HepG2 (cell line): ENCODE data around the gene FOSB. TPM values are rescaled to one million over a fixed set of nuclear protein-coding genes. Genes with fewer than 3 reads are reported as not detected.
A peak's percentile ranks its signal among the peaks of the same experiment; 100 is the strongest.

Source experiments
- ATAC-seq: fragments of 200-7000 bp; cut with Tn5 transposase; 3 replicates; pipeline ENCODE4 v1.9.1; 2020; ENCODE audit warnings: mild to moderate bottlenecking, moderate library complexity
- BruUV-seq: library from RNA; stranded (reverse); fragments of 400-500 nt; replicated peaks from 2 replicates; lab custom pipeline; 2021; lab: Mats Ljungman, UMichigan
- CTCF ChIA-PET: fragments of 300-600 bp; formaldehyde crosslinking; extraction: SDS; loops from one replicate; lab custom pipeline; 2021; ENCODE audit warnings: low total read pairs, inconsistent platforms, low intra/inter-chr PET ratio; lab: Yijun Ruan, JAX
- POLR2A ChIA-PET: fragments of 350-600 bp; sonication (Branson Sonifier 250); formaldehyde crosslinking; loops from one replicate; lab custom pipeline; 2020; ENCODE audit warnings: antibody characterized with exemption, inconsistent platforms; lab: Yijun Ruan, JAX
- DNase-seq: peaks from one replicate; pipeline ENCODE4 v3.0.0-alpha.2; 2015; ENCODE audit warnings: low spot score
- FAIRE-seq: peaks from 3 replicates; lab custom pipeline; 2011; peaks lifted over from hg19 to GRCh38; lab: Jason Lieb, UNC
- H2AFZ ChIP-seq: one replicate; pipeline ENCODE4 v1.6.1; 2011; ENCODE audit warnings: low read length, inconsistent platforms
- H3K27ac ChIP-seq: fragments of 300-600 bp; 3 replicates; pipeline ENCODE4 v1.8.0; 2011; ENCODE audit warnings: mixed run types, mild to moderate bottlenecking, mixed read lengths, low read length, inconsistent platforms; ENCODE audit not compliant: insufficient read depth; ENCODE audit errors: extremely low read length
- H3K27me3 ChIP-seq, 2 experiments: fragments of 200-600 bp in 1 of 2; 2 replicates in 1 of 2; 3 replicates in 1 of 2; pipeline versions ENCODE4 v1.6.0 to v1.8.0; 2011; ENCODE audit warnings: low read length in 2 of 2, mild to moderate bottlenecking in 2 of 2, moderate library complexity in 2 of 2, inconsistent platforms in 1 of 2; ENCODE audit not compliant: insufficient read depth in 2 of 2, control insufficient read depth in 1 of 2
- H3K36me3 ChIP-seq, 2 experiments: fragments of 200-600 bp in 1 of 2; replicated peaks in 1 of 2; 2 replicates in 1 of 2; 3 replicates in 1 of 2; pipeline versions ENCODE4 v1.5.1 to v1.8.0; 2011; ENCODE audit warnings: low read length in 2 of 2, inconsistent platforms in 1 of 2; ENCODE audit not compliant: insufficient read depth in 2 of 2, control insufficient read depth in 1 of 2
- H3K4me1 ChIP-seq: 2 replicates; pipeline ENCODE4 v1.5.1; 2012; ENCODE audit warnings: low read length, inconsistent platforms; ENCODE audit not compliant: insufficient read depth
- H3K4me2 ChIP-seq: 2 replicates; pipeline ENCODE4 v1.6.0; 2011; ENCODE audit warnings: low read depth, low read length, inconsistent platforms
- H3K4me3 ChIP-seq, 3 experiments: fragments of 200-600 bp in 1 of 3; sonication (generic), shearing (Covaris generic) in 1 of 3; replicated peaks in 1 of 3; 2 replicates each; pipeline ENCODE4 v1.5.1; 2011 to 2016; ENCODE audit warnings: low read length in 3 of 3, inconsistent platforms in 2 of 3, low read depth in 2 of 3, mild to moderate bottlenecking in 2 of 3, control low read depth in 1 of 3, mixed read lengths in 1 of 3; ENCODE audit not compliant: insufficient read depth in 1 of 3
- H3K79me2 ChIP-seq: one replicate; pipeline ENCODE4 v1.6.1; 2011; ENCODE audit warnings: low read length, inconsistent platforms; ENCODE audit not compliant: insufficient read depth
- H3K9ac ChIP-seq: 2 replicates; pipeline ENCODE4 v1.6.0; 2011; ENCODE audit warnings: mild to moderate bottlenecking, low read depth, low read length, inconsistent platforms; ENCODE audit not compliant: insufficient read depth
- H3K9me3 ChIP-seq: 2 replicates; pipeline ENCODE4 v1.5.1; 2012; ENCODE audit warnings: mild to moderate bottlenecking, low read length
- H4K20me1 ChIP-seq: 2 replicates; pipeline ENCODE4 v1.6.0; 2011; ENCODE audit warnings: inconsistent platforms, mild to moderate bottlenecking, low read length, moderate library complexity; ENCODE audit not compliant: insufficient read depth
- ESRRA ChIP-seq: sonication (generic); formaldehyde crosslinking; IDR thresholded peaks from 2 replicates; pipeline ENCODE4 v1.5.1; 2020; ENCODE audit warnings: mild to moderate bottlenecking, low read depth, missing genetic modification reagents
- FOXK2 ChIP-seq: fragments of 450-650 bp; IDR thresholded peaks from 2 replicates; pipeline ENCODE4 v1.6.1; 2016
- GABPA ChIP-seq, 2 experiments: IDR thresholded peaks; 2 replicates each; pipeline ENCODE4 v1.6.1; 2011 to 2016; ENCODE audit warnings: low read depth in 2 of 2, low read length in 1 of 2, missing biosample characterization in 1 of 2, missing genetic modification characterization in 1 of 2
- MAF1 ChIP-seq: sonication (generic); formaldehyde crosslinking; IDR thresholded peaks from 2 replicates; pipeline ENCODE4 v1.5.0; 2020; ENCODE audit warnings: missing genetic modification reagents, borderline replicate concordance
- MAFF ChIP-seq: IDR thresholded peaks from 2 replicates; pipeline ENCODE4 v1.6.1; 2011; ENCODE audit warnings: low read depth, low read length, improper control_type of control experiment
- MIER2 ChIP-seq: IDR thresholded peaks from 2 replicates; pipeline ENCODE4 v1.6.1; 2016; ENCODE audit warnings: missing biosample characterization, missing genetic modification reagents
- MLX ChIP-seq: IDR thresholded peaks from 2 replicates; pipeline ENCODE4 v1.6.1; 2016
- MTA1 ChIP-seq: sonication (generic); formaldehyde crosslinking; IDR thresholded peaks from 2 replicates; pipeline ENCODE4 v1.4.0; 2020; ENCODE audit warnings: missing genetic modification reagents, mild to moderate bottlenecking, borderline replicate concordance
- MYC ChIP-seq: sonication (generic); formaldehyde crosslinking; IDR thresholded peaks from 2 replicates; pipeline ENCODE4 v1.9.0; 2021; ENCODE audit warnings: missing genetic modification reagents, borderline replicate concordance
- NR2C2 ChIP-seq: sonication (generic); formaldehyde crosslinking; IDR thresholded peaks from 2 replicates; pipeline ENCODE4 v1.4.0; 2020; ENCODE audit warnings: missing genetic modification reagents, mild to moderate bottlenecking, moderate library complexity, borderline replicate concordance
- SALL2 ChIP-seq: sonication (generic); formaldehyde crosslinking; IDR thresholded peaks from 2 replicates; pipeline ENCODE4 v1.8.1; 2023; ENCODE audit warnings: mild to moderate bottlenecking, missing genetic modification reagents, inconsistent platforms
- SP140L ChIP-seq: sonication (generic); formaldehyde crosslinking; IDR thresholded peaks from 2 replicates; pipeline ENCODE4 v1.4.0; 2020; ENCODE audit warnings: missing genetic modification reagents, borderline replicate concordance
- TCF7L2 ChIP-seq: IDR thresholded peaks from 2 replicates; pipeline ENCODE4 v1.6.1; 2011; ENCODE audit warnings: mild to moderate bottlenecking, low read depth, low read length, moderate library complexity
- THAP11 ChIP-seq: IDR thresholded peaks from 2 replicates; pipeline ENCODE4 v1.6.1; 2016; ENCODE audit warnings: missing biosample characterization, missing genetic modification reagents
- ZNF124 ChIP-seq: sonication (generic); formaldehyde crosslinking; IDR thresholded peaks from 2 replicates; pipeline ENCODE4 v1.4.0; 2020; ENCODE audit warnings: missing genetic modification reagents
- ZNF703 ChIP-seq: sonication (generic); formaldehyde crosslinking; IDR thresholded peaks from 2 replicates; pipeline ENCODE4 v1.5.1; 2020; ENCODE audit warnings: missing genetic modification reagents, mild to moderate bottlenecking, moderate library complexity, borderline replicate concordance
- ZNF841 ChIP-seq: sonication (generic); formaldehyde crosslinking; IDR thresholded peaks from 2 replicates; pipeline ENCODE4 v1.8.1; 2023; ENCODE audit warnings: missing genetic modification reagents, borderline replicate concordance
- WGBS: methylation state at CpG from one replicate; pipeline ENCODE4 v1.1.6; 2017; ENCODE audit warnings: low lambda C conversion rate; 5-methylcytosine and 5-hydroxymethylcytosine counted together
- in situ Hi-C: cut with HindIII; loops from 2 replicates; pipeline ENCODE4 v1.10.0; 2017; ENCODE audit warnings: low pct_unique_long_range_greater_than_20kb; ENCODE audit not compliant: extremely low pct_ligation_motif_present
- intact Hi-C: fragments of 100-400 bp; cut with micrococcal nuclease; formaldehyde crosslinking; loops from one replicate; pipeline ENCODE4 v1.10.0; 2022; ENCODE audit not compliant: unreplicated experiment
- polyA plus RNA-seq, 8 experiments: library from polyadenylated mRNA; depleted of rRNA in 3 of 8; stranded (reverse) in 7 of 8; unstranded in 1 of 8; fragments of >200 nt; fragmentation: Illumina TruSeq in 4 of 8; extraction: Trizol in 4 of 8; gene quantifications; 2 replicates each; pipeline versions ENCODE4 v1.2.1 to v1.2.3, GENCODE V29; 2011 to 2016; ENCODE audit warnings: low read depth in 4 of 8, missing spikeins in 1 of 8, mixed read lengths in 1 of 8; ENCODE audit not compliant: insufficient read depth in 1 of 8
- total RNA-seq, 5 experiments: library from RNA; depleted of rRNA; stranded (reverse); fragments of >200 nt; fragmentation: Illumina TruSeq; extraction: Trizol; gene quantifications; 2 replicates each; pipeline ENCODE4 v1.2.3, GENCODE V29; 2016; ENCODE audit warnings: low read depth in 1 of 5
- TF ChIP-seq, protein P1 (sequence below): sonication (generic); formaldehyde crosslinking; IDR thresholded peaks from 2 replicates; pipeline ENCODE4 v1.9.0; 2021; ENCODE audit warnings: missing genetic modification reagents, mild to moderate bottlenecking, borderline replicate concordance
- TF ChIP-seq, protein P2 (sequence below): sonication (generic); formaldehyde crosslinking; conservative IDR thresholded peaks from 2 replicates; pipeline ENCODE4 v1.4.0; 2020; ENCODE audit warnings: mild to moderate bottlenecking, missing genetic modification reagents, moderate library complexity

Gene FOSB
- total and polyA plus RNA-seq, 2 of the 13 experiments (the other 11 are each of a cell fraction or from before 2014, with no cell fraction given), result 2.8 to 6.0 TPM

DNA sequence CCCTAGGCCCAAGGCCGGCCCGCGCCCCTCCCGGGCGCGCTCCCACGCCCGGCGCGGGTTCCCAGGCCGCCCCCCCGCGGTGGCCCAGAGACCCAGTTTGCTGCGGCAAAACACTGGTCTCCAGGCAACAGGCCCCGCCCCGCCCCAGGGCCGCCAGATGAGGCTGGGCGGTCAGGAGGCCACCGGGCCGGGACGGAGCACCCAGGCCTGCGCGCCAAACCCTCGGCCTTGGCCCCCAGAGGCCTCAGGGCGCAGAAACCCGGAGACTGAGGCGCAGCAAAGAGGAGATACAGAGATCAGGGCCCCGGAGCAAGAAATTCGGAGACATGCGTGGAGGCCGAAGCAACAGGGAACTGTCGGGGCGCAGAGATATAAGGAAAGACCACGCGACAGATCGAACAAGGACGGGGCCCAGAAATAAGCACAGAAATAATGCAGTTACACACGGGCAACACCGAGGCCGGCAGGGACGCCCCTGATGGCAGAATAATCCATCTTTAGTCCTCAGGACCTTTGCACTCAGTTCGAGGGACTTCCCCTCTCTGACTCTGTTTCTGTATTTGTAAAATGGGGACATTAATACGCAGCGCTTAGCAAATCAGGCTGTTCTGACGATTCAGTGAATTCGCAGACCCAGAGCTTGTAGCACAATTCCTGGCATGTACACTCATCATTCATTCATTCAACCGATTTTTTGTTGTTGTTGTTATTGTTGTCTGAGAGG lies 23.3 kb upstream of the FOSB start:
- Histone ChIP-seq H3K9ac (peak overlapping the region; percentile 90), H3K4me3 (peak overlapping the region; percentile 54 to 78 (median 60)), H2AFZ (no peak overlapping the region), H3K36me3 (no peaks in the 10 kb centered on the region), H3K27me3 (no peaks in the 10 kb centered on the region), H3K4me1 (peaks cover 77% of the 10 kb centered on the region), H3K4me2 (peak overlapping the region; percentile 100), H3K79me2 (no peaks in the 10 kb centered on the region), H3K9me3 (no peaks in the 10 kb centered on the region), H4K20me1 (no peaks in the 10 kb centered on the region), H3K27ac (peak overlapping the region; percentile 89)
- no TSS peak for BruUV-seq
- POLR2A ChIA-PET, result interaction anchor here (0.5 to 1.7 kb wide), 2 partner anchors 11 to 18 kb away, joined by 3 to 5 read pairs; no protein-coding TSS in a partner anchor
- ATAC-seq (peak; percentile 77), FAIRE-seq (no peak), DNase-seq (peak; percentile 80)
- in situ Hi-C loops, result loop anchor here (5.0 kb wide), 1 partner anchor 33 kb away; no protein-coding TSS in a partner anchor
- WGBS, result 7% methylated on average over 40 of the region's 47 CpGs
- CTCF ChIA-PET, result no interaction called here
- intact Hi-C loops, result no loop called here
- TF ChIP-seq ESRRA (CRISPR knock-in tag) (no peak), TCF7L2 (no peak), ZNF841 (no peak), MIER2 (CRISPR knock-in tag) (no peak), MAF1 (CRISPR knock-in tag) (no peak), THAP11 (no peak), SALL2 (CRISPR knock-in tag) (peak; percentile 57; the same call in 1 of the 2 replicates), MLX (CRISPR knock-in tag) (peak; percentile 16; the same call in 1 of the 2 replicates), ZNF703 (CRISPR knock-in tag) (no peak), MTA1 (CRISPR knock-in tag) (0 out of 2 replicates have a peak, but pooled peaks have one; percentile 60), MAFF (no peak), FOXK2 (no peak), MYC (CRISPR knock-in tag) (peak; percentile 55; the same call in 1 of the 2 replicates), GABPA (IDR thresholded peaks at IDR 0.05; ENCODE audit: low read depth, low read length) (no peak), GABPA (CRISPR knock-in tag; IDR thresholded peaks at IDR 0.05; ENCODE audit: low read depth) (no peak), SP140L (CRISPR knock-in tag) (no peak), ZNF124 (CRISPR knock-in tag) (no peak), NR2C2 (CRISPR knock-in tag) (no peak)
- TF ChIP-seq, protein P1, sequence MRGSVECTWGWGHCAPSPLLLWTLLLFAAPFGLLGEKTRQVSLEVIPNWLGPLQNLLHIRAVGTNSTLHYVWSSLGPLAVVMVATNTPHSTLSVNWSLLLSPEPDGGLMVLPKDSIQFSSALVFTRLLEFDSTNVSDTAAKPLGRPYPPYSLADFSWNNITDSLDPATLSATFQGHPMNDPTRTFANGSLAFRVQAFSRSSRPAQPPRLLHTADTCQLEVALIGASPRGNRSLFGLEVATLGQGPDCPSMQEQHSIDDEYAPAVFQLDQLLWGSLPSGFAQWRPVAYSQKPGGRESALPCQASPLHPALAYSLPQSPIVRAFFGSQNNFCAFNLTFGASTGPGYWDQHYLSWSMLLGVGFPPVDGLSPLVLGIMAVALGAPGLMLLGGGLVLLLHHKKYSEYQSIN (CRISPR knock-in tag), result no peak
- TF ChIP-seq, protein P2, sequence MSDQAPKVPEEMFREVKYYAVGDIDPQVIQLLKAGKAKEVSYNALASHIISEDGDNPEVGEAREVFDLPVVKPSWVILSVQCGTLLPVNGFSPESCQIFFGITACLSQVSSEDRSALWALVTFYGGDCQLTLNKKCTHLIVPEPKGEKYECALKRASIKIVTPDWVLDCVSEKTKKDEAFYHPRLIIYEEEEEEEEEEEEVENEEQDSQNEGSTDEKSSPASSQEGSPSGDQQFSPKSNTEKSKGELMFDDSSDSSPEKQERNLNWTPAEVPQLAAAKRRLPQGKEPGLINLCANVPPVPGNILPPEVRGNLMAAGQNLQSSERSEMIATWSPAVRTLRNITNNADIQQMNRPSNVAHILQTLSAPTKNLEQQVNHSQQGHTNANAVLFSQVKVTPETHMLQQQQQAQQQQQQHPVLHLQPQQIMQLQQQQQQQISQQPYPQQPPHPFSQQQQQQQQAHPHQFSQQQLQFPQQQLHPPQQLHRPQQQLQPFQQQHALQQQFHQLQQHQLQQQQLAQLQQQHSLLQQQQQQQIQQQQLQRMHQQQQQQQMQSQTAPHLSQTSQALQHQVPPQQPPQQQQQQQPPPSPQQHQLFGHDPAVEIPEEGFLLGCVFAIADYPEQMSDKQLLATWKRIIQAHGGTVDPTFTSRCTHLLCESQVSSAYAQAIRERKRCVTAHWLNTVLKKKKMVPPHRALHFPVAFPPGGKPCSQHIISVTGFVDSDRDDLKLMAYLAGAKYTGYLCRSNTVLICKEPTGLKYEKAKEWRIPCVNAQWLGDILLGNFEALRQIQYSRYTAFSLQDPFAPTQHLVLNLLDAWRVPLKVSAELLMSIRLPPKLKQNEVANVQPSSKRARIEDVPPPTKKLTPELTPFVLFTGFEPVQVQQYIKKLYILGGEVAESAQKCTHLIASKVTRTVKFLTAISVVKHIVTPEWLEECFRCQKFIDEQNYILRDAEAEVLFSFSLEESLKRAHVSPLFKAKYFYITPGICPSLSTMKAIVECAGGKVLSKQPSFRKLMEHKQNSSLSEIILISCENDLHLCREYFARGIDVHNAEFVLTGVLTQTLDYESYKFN (CRISPR knock-in tag), result peak; percentile 73
